DMS79 (cell line): ENCODE data around the gene PLCG2.
"Not testable (repeated sequence)": the region's sequence is repeated elsewhere in the genome, so short reads cannot be mapped to it uniquely, and the experiment has no call there.

ENCODE experiments used
- DNase-seq: peaks from one replicate; lab custom pipeline; 2025; lab: John Stamatoyannopoulos, UW

PLCG2 gene

GRCh38 chr16:81754858-81755257 lies 24.2 kb upstream of the PLCG2 start:
- no peak for DNase-seq

GRCh38 chr16:81755915-81756614 lies 23.0 kb upstream of the PLCG2 start:
- no peak for DNase-seq

GRCh38 chr16:81756615-81757356 lies 22.3 kb upstream of the PLCG2 start:
- DNase-seq: no peak

GRCh38 chr16:81758376-81758775 lies 20.7 kb upstream of the PLCG2 start:
- DNase-seq: no peak

- DNase-seq: not testable (repeated sequence)
These were observed 16.8 kb upstream of the PLCG2 start for GRCh38 chr16:81762322-81762721.

GRCh38 chr16:81765111-81765919 lies 13.8 kb upstream of the PLCG2 start:
- DNase-seq: no peak

- no peak for DNase-seq
These were observed 13.1 kb upstream of the PLCG2 start for GRCh38 chr16:81765969-81766368.

GRCh38 chr16:81767987-81768592 lies 11.0 kb upstream of the PLCG2 start:
- DNase-seq: peak; percentile 39

- no peak for DNase-seq
These were observed 9.1 kb upstream of the PLCG2 start for GRCh38 chr16:81770008-81770407.

- no peak for DNase-seq
These were observed 4.7 kb upstream of the PLCG2 start for GRCh38 chr16:81774348-81774747.

- DNase-seq: no peak
These were observed 3.5 kb upstream of the PLCG2 start for GRCh38 chr16:81775570-81775969.

- no peak for DNase-seq
These were observed 860 bp upstream of the PLCG2 start for GRCh38 chr16:81778231-81778630.

GRCh38 chr16:81779536-81780320 lies 637 bp downstream of the PLCG2 start:
- DNase-seq: no peak

- DNase-seq: no peak
These were observed 1.3 kb downstream of the PLCG2 start for GRCh38 chr16:81780350-81780749.

- no peak for DNase-seq
These were observed 3.1 kb downstream of the PLCG2 start for GRCh38 chr16:81782236-81782635.

GRCh38 chr16:81784072-81784795 lies 5.1 kb downstream of the PLCG2 start:
- DNase-seq: no peak

- no peak for DNase-seq
These were observed 6.2 kb downstream of the PLCG2 start for GRCh38 chr16:81785138-81785924.

- DNase-seq: no peak
These were observed 7.2 kb downstream of the PLCG2 start for GRCh38 chr16:81786321-81786720.

- no peak for DNase-seq
These were observed 7.8 kb downstream of the PLCG2 start for GRCh38 chr16:81786868-81787267.

GRCh38 chr16:81787659-81788058 lies 8.6 kb downstream of the PLCG2 start:
- DNase-seq: no peak
